Karpas-422 (cell line): ENCODE results near the gene GNA12. TPM values are rescaled to one million over a fixed set of nuclear protein-coding genes. Genes with fewer than 3 reads are reported as not detected.
"Not testable (repeated sequence)": the region's sequence is repeated elsewhere in the genome, so short reads cannot be mapped to it uniquely, and the experiment has no call there.

Experiments
- DNase-seq: peaks from one replicate; pipeline ENCODE4 v3.0.0-alpha.2; 2015
- H2AFZ ChIP-seq: fragments of 200-600 bp; sonication (generic); 2 replicates; pipeline ENCODE4 v1.6.1; 2014; ENCODE audit warnings: antibody characterized with exemption, low read length, mixed read lengths
- H3K27ac ChIP-seq: fragments of 200-600 bp; sonication (generic); 2 replicates; pipeline ENCODE4 v1.5.1; 2014; ENCODE audit warnings: mild to moderate bottlenecking, low read length, moderate library complexity
- H3K27me3 ChIP-seq: fragments of 200-600 bp; sonication (generic); 2 replicates; pipeline ENCODE4 v1.6.1; 2014; ENCODE audit warnings: low read length, mixed read lengths
- H3K36me3 ChIP-seq: fragments of 200-600 bp; sonication (generic); 2 replicates; pipeline ENCODE4 v1.6.1; 2014; ENCODE audit warnings: low read length, mixed read lengths; ENCODE audit not compliant: insufficient read depth
- H3K4me1 ChIP-seq: fragments of 200-600 bp; sonication (generic); 2 replicates; pipeline ENCODE4 v1.6.1; 2014; ENCODE audit warnings: mild to moderate bottlenecking, low read length, mixed read lengths
- H3K4me2 ChIP-seq: fragments of 200-600 bp; sonication (generic); 2 replicates; pipeline ENCODE4 v1.6.1; 2014; ENCODE audit warnings: low read length, low read depth, mild to moderate bottlenecking; ENCODE audit not compliant: poor library complexity, severe bottlenecking
- H3K4me3 ChIP-seq: fragments of 200-600 bp; sonication (generic); 2 replicates; pipeline ENCODE4 v1.5.1; 2014; ENCODE audit warnings: mild to moderate bottlenecking, antibody characterized with exemption, low read length, mixed read lengths
- H3K79me2 ChIP-seq: fragments of 200-600 bp; sonication (generic); 2 replicates; pipeline ENCODE4 v1.6.1; 2014; ENCODE audit warnings: mild to moderate bottlenecking, low read length, mixed read lengths
- H3K9ac ChIP-seq: fragments of 200-600 bp; sonication (generic); 2 replicates; pipeline ENCODE4 v1.6.0; 2014; ENCODE audit warnings: low read length
- H3K9me2 ChIP-seq: fragments of 200-600 bp; sonication (generic), shearing (Covaris generic); replicated peaks from 2 replicates; pipeline ENCODE4 v1.6.0; 2014; ENCODE audit warnings: mild to moderate bottlenecking, low read length, moderate library complexity; ENCODE audit not compliant: insufficient read depth
- H3K9me3 ChIP-seq: fragments of 300-700, 200-600 bp; sonication (generic); 2 replicates; pipeline ENCODE4 v1.6.1; 2014; ENCODE audit warnings: low read length, mixed read lengths
- H4K20me1 ChIP-seq: fragments of 200-600 bp; sonication (generic); 2 replicates; pipeline ENCODE4 v1.6.1; 2014; ENCODE audit warnings: mild to moderate bottlenecking, antibody characterized with exemption, low read length, low read depth; ENCODE audit not compliant: insufficient read depth
- total RNA-seq: library from RNA; depleted of rRNA; stranded (reverse); fragments of >200 nt; shearing (Covaris generic); gene quantifications from 2 replicates; pipeline ENCODE4 v1.2.3, GENCODE V29; 2014; ENCODE audit warnings: low replicate concordance

The GNA12 gene
- total RNA-seq, 1 experiment from 2014 or later = 3.1 TPM

DNA sequence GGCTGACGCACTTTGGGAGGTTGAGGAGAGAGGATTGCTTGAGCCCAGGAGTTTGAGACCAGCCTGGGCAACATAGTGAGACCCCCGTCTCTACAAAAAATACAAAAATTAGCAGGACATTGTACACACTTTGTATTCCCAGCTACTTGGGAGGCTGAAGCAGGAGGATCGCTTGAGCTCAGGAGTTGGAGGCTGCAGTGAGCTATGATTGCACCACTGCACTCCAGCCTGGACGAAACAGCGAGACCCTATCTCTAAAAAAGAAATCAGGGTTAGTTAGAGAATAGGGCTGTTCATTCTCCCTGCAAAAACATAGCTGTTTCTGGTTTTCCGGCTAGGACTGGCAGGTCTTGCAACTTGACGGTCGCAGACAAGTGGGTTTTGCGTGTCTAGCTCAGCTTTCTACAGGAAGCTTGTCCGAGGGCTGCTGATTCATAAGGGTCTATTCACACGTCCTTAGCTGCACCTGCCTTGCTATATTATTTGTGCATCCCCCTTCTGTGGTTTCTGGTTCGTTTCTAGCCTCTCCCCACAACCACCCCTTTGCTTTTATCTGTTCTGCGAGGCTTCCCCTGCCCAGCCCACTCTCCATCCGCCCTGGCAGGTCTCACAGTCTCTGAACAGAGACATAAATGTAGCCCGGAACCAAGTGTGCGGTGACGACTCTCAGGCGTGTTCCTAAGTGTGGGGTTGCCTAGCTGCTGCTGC lies 145.4 kb downstream of the GNA12 start:
- Histone ChIP-seq H3K36me3 (no peaks in the 10 kb centered on the region), H3K27me3 (no peaks in the 10 kb centered on the region), H3K4me2 (no peak overlapping the region), H4K20me1 (no peaks in the 10 kb centered on the region), H3K9me2 (no peaks in the 10 kb centered on the region), H3K9me3 (no peaks in the 10 kb centered on the region), H3K4me1 (no peaks in the 10 kb centered on the region), H3K79me2 (no peaks in the 10 kb centered on the region), H2AFZ (no peak overlapping the region), H3K9ac (no peak overlapping the region), H3K4me3 (no peak overlapping the region), H3K27ac (no peak overlapping the region)
- peak; percentile 36 for DNase-seq

DNA sequence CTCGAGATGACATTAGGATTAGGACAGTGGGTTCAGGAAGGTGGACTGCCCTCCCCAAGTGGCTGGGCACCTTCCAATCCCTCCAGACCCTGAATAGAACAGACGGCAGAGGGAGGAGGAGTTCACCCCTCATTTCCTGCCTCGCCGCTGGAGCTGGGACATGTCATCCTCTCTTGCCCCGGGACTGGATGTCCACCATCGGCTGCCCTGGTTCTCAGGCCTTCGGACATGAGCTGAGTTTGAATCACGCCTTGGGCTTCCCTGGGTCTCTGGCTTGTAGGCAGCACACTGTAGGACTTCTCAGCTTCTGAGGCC lies 150.0 kb downstream of the GNA12 start:
- H3K79me2 ChIP-seq, H3K4me3 ChIP-seq, H3K4me2 ChIP-seq, H3K36me3 ChIP-seq, H3K27me3 ChIP-seq, H3K9me2 ChIP-seq, H2AFZ ChIP-seq, H3K9me3 ChIP-seq, DNase-seq, H4K20me1 ChIP-seq, H3K4me1 ChIP-seq, H3K9ac ChIP-seq, H3K27ac ChIP-seq: not testable (repeated sequence)

DNA sequence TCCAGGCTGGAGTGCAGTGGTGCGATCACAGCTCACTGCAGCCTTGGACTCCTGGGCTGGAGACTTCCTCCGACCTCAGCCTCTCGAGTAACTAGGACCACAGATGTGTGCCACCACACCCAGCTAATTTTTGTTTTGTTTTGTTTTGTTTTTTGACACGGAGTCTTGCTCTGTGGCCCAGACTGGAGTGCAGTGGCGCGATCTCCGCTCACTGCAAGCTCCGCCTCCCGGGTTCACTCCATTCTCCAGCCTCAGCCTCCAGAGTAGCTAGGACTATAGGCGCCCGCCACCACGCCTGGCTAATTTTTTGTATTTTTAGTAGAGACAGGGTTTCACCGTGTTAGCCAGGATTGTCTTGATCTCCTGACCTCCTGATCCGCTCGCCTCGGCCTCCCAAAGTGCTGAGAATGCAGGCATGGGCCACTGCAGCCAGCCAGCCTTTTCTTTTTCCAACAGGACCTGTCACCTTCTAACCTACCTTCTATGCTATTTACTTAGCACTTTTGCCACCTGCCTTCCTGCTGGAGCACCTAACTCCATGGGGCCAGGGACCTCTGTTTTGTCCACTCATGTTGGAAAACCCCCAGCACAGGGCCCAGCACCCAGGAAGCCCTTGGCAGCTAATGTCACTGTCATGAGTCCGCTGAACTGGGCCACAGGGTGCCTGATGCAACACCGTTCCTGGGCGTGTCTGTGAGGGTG lies 150.5 kb downstream of the GNA12 start:
- not testable (repeated sequence) for H3K9ac ChIP-seq, H2AFZ ChIP-seq

DNA sequence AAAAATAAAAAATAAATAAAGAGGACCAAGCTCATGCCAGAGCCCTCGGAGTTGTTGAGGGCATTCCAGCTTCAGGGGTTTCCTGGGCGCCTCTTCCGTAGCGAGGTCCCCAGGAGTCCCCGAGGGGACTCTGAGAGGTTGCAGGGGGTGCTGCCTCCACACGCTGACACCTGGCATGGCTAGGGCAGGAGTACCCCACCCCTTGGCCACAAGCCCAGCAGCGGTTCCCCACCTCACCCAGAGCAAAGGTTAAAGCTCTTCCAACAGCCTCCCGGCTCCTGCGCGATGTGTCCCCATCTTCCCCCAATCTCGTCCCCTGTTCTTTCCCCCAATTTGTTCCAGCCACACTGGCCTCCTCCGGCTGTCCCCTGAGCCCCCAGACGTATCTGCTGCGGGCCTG lies 151.6 kb downstream of the GNA12 start:
- Histone ChIP-seq H4K20me1 (no peaks in the 10 kb centered on the region), H3K4me2 (no peak overlapping the region), H3K36me3 (no peaks in the 10 kb centered on the region), H3K9me2 (no peaks in the 10 kb centered on the region), H3K4me3 (no peak overlapping the region), H3K9ac (no peak overlapping the region), H3K27ac (no peak overlapping the region), H3K9me3 (no peaks in the 10 kb centered on the region), H3K79me2 (no peaks in the 10 kb centered on the region), H3K4me1 (no peaks in the 10 kb centered on the region), H3K27me3 (no peaks in the 10 kb centered on the region), H2AFZ (no peak overlapping the region)
- DNase-seq = no peak

More for the DNA sequence above, 150.5 kb downstream of the GNA12 start:
- not testable (repeated sequence) for H3K27me3 ChIP-seq, H3K4me2 ChIP-seq, H3K9me3 ChIP-seq, DNase-seq, H4K20me1 ChIP-seq, H3K27ac ChIP-seq, H3K9me2 ChIP-seq, H3K4me3 ChIP-seq, H3K4me1 ChIP-seq, H3K79me2 ChIP-seq, H3K36me3 ChIP-seq

DNA sequence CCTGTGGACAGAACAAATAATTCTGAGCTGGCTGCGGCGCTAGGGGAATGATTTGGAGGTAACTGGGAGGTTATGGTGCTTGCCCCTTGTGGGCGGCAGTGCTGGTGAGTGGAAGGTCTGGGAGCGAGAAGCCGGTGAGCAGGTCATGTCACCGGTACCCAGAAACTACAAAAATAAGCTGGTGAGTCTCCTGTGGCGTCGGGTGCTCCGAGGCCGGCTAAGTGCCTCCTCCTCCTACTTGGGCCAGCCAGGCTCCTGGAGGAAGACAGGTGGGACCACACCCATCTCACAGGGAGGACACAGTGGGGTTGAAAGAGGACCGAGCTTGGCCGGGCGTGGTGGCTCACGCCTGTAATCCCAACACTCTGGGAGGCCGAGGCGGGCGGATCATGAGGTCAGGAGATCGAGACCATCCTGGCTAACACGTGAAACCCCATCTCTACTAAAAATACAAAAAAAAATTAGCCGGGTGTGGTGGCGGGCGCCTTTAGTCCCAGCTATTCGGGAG lies 152.1 kb downstream of the GNA12 start:
- DNase-seq, H3K9me3 ChIP-seq, H2AFZ ChIP-seq, H3K9me2 ChIP-seq, H3K27me3 ChIP-seq, H3K4me3 ChIP-seq, H3K4me2 ChIP-seq, H3K36me3 ChIP-seq, H4K20me1 ChIP-seq, H3K4me1 ChIP-seq, H3K9ac ChIP-seq, H3K79me2 ChIP-seq, H3K27ac ChIP-seq: not testable (repeated sequence)

DNA sequence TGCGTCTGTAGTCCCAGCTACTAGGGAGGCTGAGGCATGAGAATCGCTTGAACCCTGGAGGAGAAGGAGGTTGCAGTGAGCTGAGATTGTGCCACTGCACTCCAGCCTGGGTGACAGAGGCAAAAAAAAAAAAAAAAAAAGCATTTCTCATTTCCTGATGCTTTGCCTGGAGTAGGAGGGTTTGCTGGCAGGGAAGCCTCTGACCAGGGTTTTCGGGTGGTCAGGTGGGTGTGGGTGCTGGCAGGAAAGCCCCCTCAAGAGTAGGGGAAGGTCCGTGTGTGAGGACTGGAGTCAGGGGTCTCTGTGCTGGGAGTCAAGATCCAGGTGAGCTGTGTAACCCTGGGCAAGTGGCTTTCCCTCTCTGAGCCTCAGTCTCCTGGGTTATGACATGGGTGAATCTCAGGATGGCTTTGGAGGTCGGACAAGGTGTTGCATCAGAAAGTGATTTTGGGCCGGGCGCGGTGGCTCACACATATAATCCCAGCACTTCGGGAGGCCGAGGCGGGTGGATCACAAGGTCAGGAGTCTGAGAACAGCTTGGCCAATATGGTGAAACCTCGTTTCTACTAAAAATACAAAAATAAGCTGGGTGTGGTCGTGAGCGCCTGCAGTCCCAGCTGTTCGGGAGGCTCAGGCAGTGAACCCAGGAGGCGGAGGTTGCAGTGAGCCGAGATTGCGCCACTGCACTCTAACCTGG lies 152.9 kb downstream of the GNA12 start:
- H3K27me3 ChIP-seq = no peaks in the 10 kb centered on the region
- H4K20me1 ChIP-seq = no peaks in the 10 kb centered on the region
- H3K79me2 ChIP-seq = no peaks in the 10 kb centered on the region
- no peaks in the 10 kb centered on the region for H3K36me3 ChIP-seq
- no peak overlapping the region for H2AFZ ChIP-seq
- H3K27ac ChIP-seq = no peak overlapping the region
- H3K9ac ChIP-seq = no peak overlapping the region
- no peaks in the 10 kb centered on the region for H3K4me1 ChIP-seq
- H3K4me3 ChIP-seq = no peak overlapping the region
- no peak for DNase-seq
- no peaks in the 10 kb centered on the region for H3K9me2 ChIP-seq
- no peaks in the 10 kb centered on the region for H3K9me3 ChIP-seq
- no peak overlapping the region for H3K4me2 ChIP-seq

DNA sequence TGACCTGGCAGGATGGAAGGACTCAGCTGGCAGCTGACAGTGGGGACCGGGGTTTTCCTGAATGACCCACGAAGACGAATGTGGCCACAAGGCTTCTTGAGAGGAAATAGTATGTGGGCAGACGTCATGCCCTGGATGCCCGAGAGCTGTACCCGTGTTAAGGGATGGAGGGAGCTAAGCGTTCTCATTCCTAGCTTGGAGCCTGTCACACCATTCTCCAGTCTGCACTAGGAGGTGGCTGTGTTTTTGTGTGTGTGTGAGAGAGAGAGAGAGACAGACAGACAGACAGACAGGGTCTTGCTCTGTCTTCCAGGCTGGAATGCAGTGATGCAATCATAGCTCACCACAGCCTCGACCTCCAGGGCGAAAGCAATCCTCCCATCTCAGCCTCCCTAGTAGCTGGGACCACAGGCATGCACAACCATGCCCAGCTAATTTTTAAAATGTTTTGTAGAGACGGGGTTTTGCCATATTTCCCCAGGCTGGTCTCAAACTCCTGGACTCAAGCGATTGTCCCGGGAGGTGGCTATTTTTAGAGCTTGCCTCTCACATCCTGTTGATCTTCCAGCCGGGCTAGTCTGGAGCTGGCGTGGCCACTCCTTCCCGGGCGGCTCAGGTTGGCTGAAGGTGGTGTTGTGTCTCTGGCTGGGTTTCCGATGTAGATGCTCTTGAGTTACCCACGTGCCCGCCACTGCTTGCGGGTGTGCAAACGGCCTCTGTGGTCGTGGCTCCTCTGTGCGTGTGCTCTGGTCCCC lies 154.0 kb downstream of the GNA12 start:
- H4K20me1 ChIP-seq = no peaks in the 10 kb centered on the region
- no peaks in the 10 kb centered on the region for H3K4me1 ChIP-seq
- H3K9me2 ChIP-seq = no peaks in the 10 kb centered on the region
- no peaks in the 10 kb centered on the region for H3K9me3 ChIP-seq
- H3K4me3 ChIP-seq = no peak overlapping the region
- DNase-seq = no peak
- no peaks in the 10 kb centered on the region for H3K79me2 ChIP-seq
- no peaks in the 10 kb centered on the region for H3K27me3 ChIP-seq
- H3K9ac ChIP-seq = no peak overlapping the region
- no peak overlapping the region for H3K4me2 ChIP-seq
- H3K36me3 ChIP-seq = no peaks in the 10 kb centered on the region
- H2AFZ ChIP-seq = no peak overlapping the region
- H3K27ac ChIP-seq = no peak overlapping the region

DNA sequence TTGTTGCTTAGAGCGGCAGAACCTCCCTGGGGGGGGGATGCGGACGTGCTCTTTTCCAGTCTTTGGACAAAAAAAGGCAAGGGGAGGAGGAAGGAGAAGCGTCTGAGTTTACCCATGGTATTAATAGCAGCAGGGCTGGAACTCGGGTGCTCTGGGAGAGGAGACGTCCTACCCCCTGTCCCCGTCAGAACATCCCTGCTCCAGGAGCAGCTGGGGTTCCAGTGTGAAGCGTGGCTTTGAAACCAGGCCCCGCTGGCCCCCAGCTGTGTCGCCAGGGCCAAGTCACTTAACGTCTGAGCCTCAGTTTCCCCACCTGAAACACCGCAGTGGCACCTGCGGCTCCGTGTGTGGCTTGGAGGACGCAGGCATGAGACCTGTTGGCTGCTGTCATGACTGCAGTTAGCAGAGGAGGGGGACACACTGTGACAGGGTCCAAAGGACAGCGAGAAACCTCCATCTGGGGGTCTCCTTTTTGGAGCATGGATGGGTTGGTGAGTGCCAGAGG lies 154.7 kb downstream of the GNA12 start:
- H4K20me1 ChIP-seq = no peaks in the 10 kb centered on the region
- DNase-seq = no peak
- H3K9me3 ChIP-seq = no peaks in the 10 kb centered on the region
- H3K9me2 ChIP-seq = no peaks in the 10 kb centered on the region
- no peaks in the 10 kb centered on the region for H3K79me2 ChIP-seq
- H3K4me1 ChIP-seq = no peaks in the 10 kb centered on the region
- H3K9ac ChIP-seq = no peak overlapping the region
- H3K4me2 ChIP-seq = no peak overlapping the region
- no peak overlapping the region for H2AFZ ChIP-seq
- H3K4me3 ChIP-seq = no peak overlapping the region
- H3K36me3 ChIP-seq = no peaks in the 10 kb centered on the region
- H3K27me3 ChIP-seq = no peaks in the 10 kb centered on the region
- no peak overlapping the region for H3K27ac ChIP-seq
